Gastrocnemius medialis (tissue), 4 donors: ENCODE results near the gene MAD2L1BP.

Experiments
- CTCF ChIP-seq, 5 experiments: fragments of 450-650 bp in 3 of 5; fragments of 200-600 bp in 2 of 5; sonication (generic) in 2 of 5; IDR thresholded peaks in 4 of 5; conservative IDR thresholded peaks in 1 of 5; 1 replicate in 4 of 5; 2 replicates in 1 of 5; pipeline ENCODE4 v1.5.1; 2016 to 2019; ENCODE audit warnings: antibody characterized with exemption in 5 of 5, mild to moderate bottlenecking in 3 of 5, moderate library complexity in 3 of 5
- POLR2A ChIP-seq, 2 donors: fragments of 450-650 bp; IDR thresholded peaks; one replicate each; pipeline ENCODE4 v1.6.1; 2017; ENCODE audit warnings: antibody characterized with exemption in 2 of 2, mild to moderate bottlenecking in 2 of 2, moderate library complexity in 2 of 2

- TF ChIP-seq CTCF (IDR thresholded peaks at IDR 0.05 in 4 of 5, conservative IDR thresholded peaks at IDR 0.05 in 1 of 5) (no peak), POLR2A (IDR thresholded peaks at IDR 0.05) (no peak)
Observed at GRCh38 chr6:43673444-43674084, 37.9 kb downstream of the MAD2L1BP start.
